DND-41 (cell line): Measurements from ENCODE around the gene RBM20.

Experiments used
- EZH2 ChIP-seq: IDR thresholded peaks from 3 replicates; pipeline ENCODE4 v1.6.1; 2012; ENCODE audit warnings: borderline replicate concordance, low read depth, mild to moderate bottlenecking, moderate library complexity, low read length, inconsistent platforms; ENCODE audit not compliant: severe bottlenecking
- TF ChIP-seq, protein P1 (sequence below): IDR thresholded peaks from 2 replicates; pipeline ENCODE4 v1.5.1; 2012; ENCODE audit warnings: borderline replicate concordance, low read length, moderate library complexity, mild to moderate bottlenecking; ENCODE audit not compliant: poor library complexity, severe bottlenecking; ENCODE audit errors: extremely low read depth

DNA sequence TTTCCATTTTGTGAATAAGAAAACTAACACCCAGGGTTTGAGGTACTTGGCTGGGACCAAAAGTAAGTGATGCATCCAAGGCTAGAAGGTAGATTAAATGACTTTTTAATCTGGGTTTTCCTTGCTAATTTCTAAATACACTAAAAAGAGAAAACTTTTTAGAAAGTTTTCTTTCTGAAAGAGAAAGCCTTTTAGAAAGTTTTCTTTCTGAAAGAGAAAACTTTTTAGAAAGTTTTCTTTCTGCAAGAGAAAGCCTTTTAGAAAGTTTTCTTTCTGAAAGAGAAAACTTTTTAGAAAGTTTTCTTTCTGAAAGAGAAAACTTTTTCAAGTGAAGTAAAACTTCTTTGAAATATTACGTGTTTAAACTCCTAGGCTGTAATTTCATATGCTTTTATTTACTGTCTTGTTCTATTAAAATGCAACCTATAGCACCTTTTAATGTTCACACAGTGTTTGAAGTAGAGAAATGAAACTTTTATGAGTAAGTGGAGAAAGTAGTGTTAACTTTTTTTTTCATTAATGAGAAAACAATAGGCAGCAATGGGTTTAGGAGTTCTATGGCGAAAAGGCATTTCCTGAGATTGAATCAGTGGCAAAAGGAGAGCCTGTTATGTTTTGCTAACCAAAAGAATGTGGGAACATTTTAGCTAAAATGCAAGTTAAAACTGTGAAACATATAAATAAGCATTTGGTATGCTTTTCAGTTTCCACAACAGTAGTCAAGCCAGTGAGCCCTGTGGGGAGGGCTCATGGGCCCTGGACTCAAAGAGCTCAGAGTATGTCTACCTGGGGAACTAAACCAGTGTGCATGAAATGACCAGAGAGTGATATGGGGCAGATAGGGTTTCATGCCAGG, 103.7 kb downstream of the RBM20 start:
- TF ChIP-seq, protein P1, sequence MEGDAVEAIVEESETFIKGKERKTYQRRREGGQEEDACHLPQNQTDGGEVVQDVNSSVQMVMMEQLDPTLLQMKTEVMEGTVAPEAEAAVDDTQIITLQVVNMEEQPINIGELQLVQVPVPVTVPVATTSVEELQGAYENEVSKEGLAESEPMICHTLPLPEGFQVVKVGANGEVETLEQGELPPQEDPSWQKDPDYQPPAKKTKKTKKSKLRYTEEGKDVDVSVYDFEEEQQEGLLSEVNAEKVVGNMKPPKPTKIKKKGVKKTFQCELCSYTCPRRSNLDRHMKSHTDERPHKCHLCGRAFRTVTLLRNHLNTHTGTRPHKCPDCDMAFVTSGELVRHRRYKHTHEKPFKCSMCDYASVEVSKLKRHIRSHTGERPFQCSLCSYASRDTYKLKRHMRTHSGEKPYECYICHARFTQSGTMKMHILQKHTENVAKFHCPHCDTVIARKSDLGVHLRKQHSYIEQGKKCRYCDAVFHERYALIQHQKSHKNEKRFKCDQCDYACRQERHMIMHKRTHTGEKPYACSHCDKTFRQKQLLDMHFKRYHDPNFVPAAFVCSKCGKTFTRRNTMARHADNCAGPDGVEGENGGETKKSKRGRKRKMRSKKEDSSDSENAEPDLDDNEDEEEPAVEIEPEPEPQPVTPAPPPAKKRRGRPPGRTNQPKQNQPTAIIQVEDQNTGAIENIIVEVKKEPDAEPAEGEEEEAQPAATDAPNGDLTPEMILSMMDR, result no peak
- TF ChIP-seq EZH2, result no peak
